Muscle layer of colon (tissue), 2 donors: ENCODE data around the gene KCNK13.

Source experiments
- H3K27ac ChIP-seq: one replicate; pipeline ENCODE4 v1.7.0; 2013; ENCODE audit warnings: low read depth, mild to moderate bottlenecking, low read length, moderate library complexity
- H3K27me3 ChIP-seq, 2 donors: one replicate each; pipeline ENCODE4 v1.7.0; 2013; ENCODE audit warnings: low read length in 2 of 2, mild to moderate bottlenecking in 2 of 2; ENCODE audit not compliant: insufficient read depth in 2 of 2, control insufficient read depth in 1 of 2
- H3K36me3 ChIP-seq: one replicate; pipeline ENCODE4 v1.7.0; 2013; ENCODE audit warnings: mild to moderate bottlenecking, low read length; ENCODE audit not compliant: insufficient read depth
- H3K4me1 ChIP-seq: one replicate; pipeline ENCODE4 v1.7.0; 2013; ENCODE audit warnings: mild to moderate bottlenecking, low read length; ENCODE audit not compliant: insufficient read depth
- H3K4me3 ChIP-seq, 2 donors: one replicate each; pipeline ENCODE4 v1.7.0; 2013; ENCODE audit warnings: low read length in 2 of 2, low read depth in 1 of 2, mild to moderate bottlenecking in 1 of 2, moderate library complexity in 1 of 2
- H3K9ac ChIP-seq: one replicate; pipeline ENCODE4 v1.7.0; 2013; ENCODE audit warnings: low read length
- H3K9me3 ChIP-seq: one replicate; pipeline ENCODE4 v1.7.0; 2013; ENCODE audit warnings: mild to moderate bottlenecking, low read length
- donor health status: abdominal sarcoma.
- donor health status: Adenocarcinoma of cecum.

KCNK13 gene

GRCh38 chr14:90042496-90043252 is 19.1 kb upstream of the KCNK13 start:
- H3K9me3 ChIP-seq = no peaks in the 10 kb centered on the region
- peaks cover under 1% of the 10 kb centered on the region for H3K36me3 ChIP-seq
- no peak overlapping the region for H3K4me3 ChIP-seq
- H3K4me1 ChIP-seq = no peaks in the 10 kb centered on the region
- no peaks in the 10 kb centered on the region for H3K27me3 ChIP-seq
- no peak overlapping the region for H3K27ac ChIP-seq
- H3K9ac ChIP-seq = no peak overlapping the region

DNA sequence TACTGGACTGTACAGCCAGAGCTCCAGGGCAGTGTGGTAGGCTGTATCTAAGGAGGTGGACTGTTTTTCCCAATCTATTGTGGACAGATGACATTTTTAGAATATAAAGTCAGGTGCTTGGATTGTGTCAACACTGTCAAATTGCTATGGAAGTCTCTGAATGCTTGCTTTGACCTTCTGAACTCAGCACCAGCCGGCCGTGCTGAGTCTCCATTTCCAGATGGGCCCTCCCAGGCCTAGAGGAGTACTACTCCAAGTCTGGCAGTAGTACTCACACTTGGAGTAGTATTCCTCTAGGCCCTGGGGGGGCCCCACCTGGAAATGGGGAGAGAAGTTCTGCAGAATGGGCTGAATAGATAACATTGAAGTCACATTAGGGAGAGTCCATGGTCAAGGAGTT is 16.2 kb upstream of the KCNK13 start:
- Histone ChIP-seq H3K9me3 (no peaks in the 10 kb centered on the region), H3K4me3 (no peak overlapping the region), H3K9ac (no peak overlapping the region), H3K27ac (no peak overlapping the region), H3K4me1 (no peaks in the 10 kb centered on the region), H3K36me3 (no peaks in the 10 kb centered on the region), H3K27me3 (no peaks in the 10 kb centered on the region)

GRCh38 chr14:90049390-90049789 is 12.4 kb upstream of the KCNK13 start:
- H3K36me3 ChIP-seq = no peaks in the 10 kb centered on the region
- H3K9ac ChIP-seq = no peak overlapping the region
- no peaks in the 10 kb centered on the region for H3K27me3 ChIP-seq
- no peak overlapping the region for H3K27ac ChIP-seq
- no peak overlapping the region for H3K4me3 ChIP-seq
- H3K9me3 ChIP-seq = no peaks in the 10 kb centered on the region
- no peaks in the 10 kb centered on the region for H3K4me1 ChIP-seq

GRCh38 chr14:90050271-90050670 is 11.5 kb upstream of the KCNK13 start:
- Histone ChIP-seq H3K9ac (no peak overlapping the region), H3K4me3 (no peak overlapping the region), H3K27me3 (peaks cover 0 to under 1% of the 10 kb centered on the region in 2 donors), H3K4me1 (no peaks in the 10 kb centered on the region), H3K36me3 (no peaks in the 10 kb centered on the region), H3K9me3 (no peaks in the 10 kb centered on the region), H3K27ac (no peak overlapping the region)

- Histone ChIP-seq H3K4me1 (no peaks in the 10 kb centered on the region), H3K36me3 (no peaks in the 10 kb centered on the region), H3K4me3 (no peak overlapping the region), H3K9me3 (no peaks in the 10 kb centered on the region), H3K27me3 (peaks cover 0 to 4% of the 10 kb centered on the region in 2 donors), H3K9ac (no peak overlapping the region), H3K27ac (no peak overlapping the region)
Observed at GRCh38 chr14:90053044-90053443, 8.8 kb upstream of the KCNK13 start.

- Histone ChIP-seq H3K4me3 (no peak overlapping the region), H3K36me3 (no peaks in the 10 kb centered on the region), H3K9ac (no peak overlapping the region), H3K27me3 (peaks cover 0 to 8% of the 10 kb centered on the region in 2 donors), H3K4me1 (no peaks in the 10 kb centered on the region), H3K9me3 (no peaks in the 10 kb centered on the region), H3K27ac (no peak overlapping the region)
Observed at GRCh38 chr14:90054803-90055202, 7.0 kb upstream of the KCNK13 start.

- H3K27ac ChIP-seq = no peak overlapping the region
- H3K36me3 ChIP-seq = no peaks in the 10 kb centered on the region
- H3K4me1 ChIP-seq = no peaks in the 10 kb centered on the region
- no peak overlapping the region for H3K9ac ChIP-seq
- peaks cover 13 to 17% of the 10 kb centered on the region in 2 donors for H3K27me3 ChIP-seq
- no peaks in the 10 kb centered on the region for H3K9me3 ChIP-seq
- no peak overlapping the region for H3K4me3 ChIP-seq
Observed at GRCh38 chr14:90056826-90057225, 5.0 kb upstream of the KCNK13 start.

- H3K9me3 ChIP-seq = no peaks in the 10 kb centered on the region
- H3K27me3 ChIP-seq = peaks cover 23 to 37% of the 10 kb centered on the region in 2 donors
Observed at GRCh38 chr14:90058876-90059458, 2.8 kb upstream of the KCNK13 start.

GRCh38 chr14:90060312-90060964 is 1.4 kb upstream of the KCNK13 start:
- Histone ChIP-seq H3K4me3 (peak overlapping the region; percentile 14 to 42), H3K4me1 (no peaks in the 10 kb centered on the region), H3K9me3 (no peaks in the 10 kb centered on the region), H3K27ac (no peak overlapping the region), H3K9ac (no peak overlapping the region), H3K27me3 (peaks cover 20 to 47% of the 10 kb centered on the region in 2 donors), H3K36me3 (no peaks in the 10 kb centered on the region)

More at GRCh38 chr14:90058876-90059458, 2.8 kb upstream of the KCNK13 start:
- H3K4me1 ChIP-seq = no peaks in the 10 kb centered on the region
- H3K4me3 ChIP-seq = no peak overlapping the region
- H3K36me3 ChIP-seq = no peaks in the 10 kb centered on the region
- no peak overlapping the region for H3K9ac ChIP-seq
- H3K27ac ChIP-seq = no peak overlapping the region

DNA sequence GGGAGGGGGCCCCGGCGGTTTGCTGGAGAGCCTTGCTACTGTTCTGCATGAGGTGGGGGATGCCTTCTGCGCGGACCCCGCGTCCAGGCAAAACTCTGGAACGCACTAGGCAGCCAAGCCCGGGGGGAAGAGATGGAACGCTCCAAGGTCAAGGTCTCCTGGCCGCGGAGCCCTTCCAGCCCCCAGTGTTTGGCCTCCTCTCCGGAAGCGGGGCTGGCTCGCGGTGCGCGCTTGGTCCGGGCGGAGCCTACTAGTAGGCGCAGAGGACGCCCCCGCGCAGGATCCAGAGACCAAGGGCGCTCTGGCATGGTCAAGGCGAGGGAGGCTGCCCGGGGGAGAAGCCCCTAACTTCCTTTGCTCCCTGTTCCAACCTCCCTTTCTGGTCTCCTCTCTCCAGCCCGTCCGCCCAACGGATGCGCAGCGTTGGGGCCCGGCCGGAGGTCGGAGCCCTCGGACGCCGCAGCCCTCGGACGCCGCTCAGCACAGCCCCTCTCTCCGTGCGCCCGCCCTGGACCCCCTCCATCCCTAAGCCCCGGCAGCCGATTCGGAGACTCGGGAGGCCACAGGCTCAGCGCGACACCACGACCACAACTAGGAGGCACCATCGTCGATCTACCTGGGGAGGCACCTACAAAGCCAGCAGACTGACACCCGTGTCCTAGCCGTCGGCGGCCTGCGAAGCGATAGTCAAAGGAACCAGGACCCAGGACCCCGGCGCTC is 669 bp upstream of the KCNK13 start:
- Histone ChIP-seq H3K27me3 (peaks cover 18 to 49% of the 10 kb centered on the region in 2 donors), H3K27ac (no peak overlapping the region), H3K4me1 (no peaks in the 10 kb centered on the region), H3K36me3 (no peaks in the 10 kb centered on the region), H3K4me3 (peak overlapping the region; percentile 14 to 42), H3K9me3 (no peaks in the 10 kb centered on the region), H3K9ac (no peak overlapping the region)

DNA sequence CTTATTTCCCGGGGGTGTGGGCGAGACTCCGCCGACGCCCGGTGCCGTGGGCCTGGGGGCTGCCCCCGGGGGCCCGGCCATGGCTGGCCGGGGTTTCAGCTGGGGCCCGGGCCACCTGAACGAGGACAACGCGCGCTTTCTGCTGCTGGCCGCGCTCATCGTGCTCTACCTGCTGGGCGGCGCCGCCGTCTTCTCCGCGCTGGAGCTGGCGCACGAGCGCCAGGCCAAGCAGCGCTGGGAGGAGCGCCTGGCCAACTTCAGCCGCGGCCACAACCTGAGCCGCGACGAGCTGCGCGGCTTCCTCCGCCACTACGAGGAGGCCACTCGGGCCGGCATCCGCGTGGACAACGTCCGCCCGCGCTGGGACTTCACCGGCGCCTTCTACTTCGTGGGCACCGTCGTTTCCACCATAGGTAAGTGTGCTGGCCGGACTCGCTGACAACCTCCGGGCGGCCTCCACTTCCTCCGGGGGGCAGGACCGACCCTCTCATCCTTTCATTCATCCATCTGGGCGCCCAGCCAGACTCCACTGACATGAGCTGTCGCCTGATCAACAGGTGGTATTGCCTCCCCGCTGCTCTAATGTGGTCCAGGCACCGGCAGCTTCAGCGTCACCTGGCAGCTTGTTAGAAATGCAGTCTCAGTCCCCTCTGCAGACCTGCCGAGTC is 467 bp downstream of the KCNK13 start:
- H3K4me3 ChIP-seq = peak overlapping the region in 1 of 2 donors; percentile 38
- no peaks in the 10 kb centered on the region for H3K9me3 ChIP-seq
- H3K27me3 ChIP-seq = peaks cover 18 to 49% of the 10 kb centered on the region in 2 donors
- no peak overlapping the region for H3K27ac ChIP-seq
- no peak overlapping the region for H3K9ac ChIP-seq
- no peaks in the 10 kb centered on the region for H3K4me1 ChIP-seq
- H3K36me3 ChIP-seq = no peaks in the 10 kb centered on the region
